ENCODE measurements around the gene ANKRD28. TPM values are rescaled to one million over a fixed set of nuclear protein-coding genes. Genes with fewer than 3 reads are reported as not detected.
A peak's percentile ranks its signal among the peaks of the same experiment; 100 is the strongest.
"Not testable (repeated sequence)": the region's sequence is repeated elsewhere in the genome, so short reads cannot be mapped to it uniquely, and the experiment has no call there.

Gene ANKRD28
- polyA plus RNA-seq, 1 donor = 29.8 TPM

DNA sequence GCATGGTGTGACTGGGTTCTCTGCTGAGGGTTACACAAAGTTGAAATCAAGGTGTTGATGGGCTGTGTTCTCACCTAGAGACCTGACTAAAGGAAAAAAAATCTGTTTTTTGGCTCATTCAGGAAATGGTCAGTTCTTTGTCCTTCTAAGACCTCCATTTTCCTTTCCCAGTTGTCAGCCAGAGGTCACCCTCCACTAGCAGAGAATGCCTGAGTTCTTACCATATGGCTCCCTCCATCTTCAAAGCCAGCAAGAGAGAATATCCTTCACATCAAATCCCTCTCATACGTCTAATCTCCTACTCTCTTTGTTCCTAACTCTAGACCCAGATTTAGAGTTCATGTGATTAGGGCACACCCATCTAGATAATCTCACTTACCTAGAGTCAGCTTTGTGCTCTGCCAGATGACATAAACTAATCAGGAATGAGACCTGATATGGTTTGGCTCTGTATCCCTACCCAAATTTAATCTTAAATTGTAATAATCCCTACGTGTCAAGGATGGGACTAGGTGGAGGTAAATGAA, 19.4 kb downstream of the ANKRD28 start:
- 60% methylated on average over 1 of the region's 2 CpGs for WGBS (ENCODE audit: insufficient coverage, low lambda C conversion rate)
- DNase-seq = no peak
- H3K27me3 ChIP-seq (ENCODE audit: control insufficient read depth, insufficient read depth, low read length) = no peaks in the 10 kb centered on the region

DNA sequence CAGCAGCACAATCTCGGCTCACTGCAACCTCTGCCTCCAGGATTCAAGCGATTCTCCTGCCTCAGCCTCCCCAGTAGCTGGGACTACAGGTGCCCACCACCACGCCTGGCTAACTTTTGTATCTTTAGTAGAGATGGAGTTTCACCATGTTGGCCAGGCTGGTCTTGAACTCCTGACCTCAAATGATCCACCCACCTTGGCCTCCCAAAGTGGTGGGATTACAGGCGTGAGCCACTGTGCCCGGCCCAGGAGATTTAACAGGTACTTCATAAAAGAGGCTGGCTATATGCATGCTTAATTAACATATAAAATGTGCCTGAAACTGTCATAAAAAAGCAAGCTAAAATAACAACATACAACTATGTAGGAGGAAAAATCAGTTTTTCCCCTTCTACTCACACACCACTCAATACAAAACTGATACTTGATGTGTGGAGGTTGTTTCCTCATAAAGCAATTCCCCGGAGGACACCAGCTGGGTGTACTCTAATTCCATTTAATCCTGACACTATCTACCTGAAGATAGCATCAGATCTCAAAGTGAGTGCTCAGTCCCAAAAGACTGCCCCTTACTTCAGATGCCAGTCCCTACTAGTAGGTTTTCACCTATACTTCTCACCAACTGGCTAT, 22.7 kb downstream of the ANKRD28 start:
- not testable (repeated sequence) for H3K4me3 ChIP-seq (ENCODE audit: low read length); H3K36me3 ChIP-seq (ENCODE audit: control insufficient read depth, insufficient read depth, low read length); H3K27ac ChIP-seq (ENCODE audit: low read length); H3K9me3 ChIP-seq (ENCODE audit: control insufficient read depth, low read depth, low read length); H3K4me1 ChIP-seq (ENCODE audit: control insufficient read depth, insufficient read depth, low read length); DNase-seq; H3K27me3 ChIP-seq (ENCODE audit: control insufficient read depth, insufficient read depth, low read length)
- WGBS (ENCODE audit: insufficient coverage, low lambda C conversion rate) = 100% methylated on average over 2 of the region's 6 CpGs

More for the DNA sequence above, 19.4 kb downstream of the ANKRD28 start:
- H3K4me3 ChIP-seq (ENCODE audit: low read length) = no peak overlapping the region
- H3K27ac ChIP-seq (ENCODE audit: low read length) = no peak overlapping the region
- H3K4me1 ChIP-seq (ENCODE audit: control insufficient read depth, insufficient read depth, low read length) = no peaks in the 10 kb centered on the region
- H3K9me3 ChIP-seq (ENCODE audit: control insufficient read depth, low read depth, low read length) = no peaks in the 10 kb centered on the region
- no peaks in the 10 kb centered on the region for H3K36me3 ChIP-seq (ENCODE audit: control insufficient read depth, insufficient read depth, low read length)

DNA sequence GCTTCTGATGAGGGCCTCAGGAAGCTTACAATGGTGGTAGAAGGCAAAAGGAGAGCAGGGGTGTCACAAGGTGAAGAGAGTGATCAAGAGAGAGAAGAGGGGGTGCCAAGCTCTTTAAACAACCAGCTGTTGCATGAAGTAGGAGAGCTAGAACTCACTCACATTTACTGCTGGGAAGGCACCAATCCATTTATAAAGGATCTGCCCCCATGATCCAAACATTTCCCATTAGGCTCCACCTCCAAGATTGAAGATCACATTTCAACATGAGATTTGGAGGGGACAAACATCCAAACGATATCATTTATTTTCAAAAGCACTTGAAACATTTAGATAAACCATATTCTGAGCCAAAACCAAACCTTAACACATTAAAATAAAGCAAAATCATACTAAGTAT, 26.3 kb downstream of the ANKRD28 start:
- Histone ChIP-seq H3K27me3 (ENCODE audit: control insufficient read depth, insufficient read depth, low read length) (no peaks in the 10 kb centered on the region), H3K27ac (ENCODE audit: low read length) (no peak overlapping the region), H3K4me3 (ENCODE audit: low read length) (no peak overlapping the region), H3K4me1 (ENCODE audit: control insufficient read depth, insufficient read depth, low read length) (no peaks in the 10 kb centered on the region), H3K9me3 (ENCODE audit: control insufficient read depth, low read depth, low read length) (no peaks in the 10 kb centered on the region), H3K36me3 (ENCODE audit: control insufficient read depth, insufficient read depth, low read length) (no peaks in the 10 kb centered on the region)
- WGBS (ENCODE audit: insufficient coverage, low lambda C conversion rate) = no CpG with 5 or more reads among the region's 1 CpG
- no peak for DNase-seq

DNA sequence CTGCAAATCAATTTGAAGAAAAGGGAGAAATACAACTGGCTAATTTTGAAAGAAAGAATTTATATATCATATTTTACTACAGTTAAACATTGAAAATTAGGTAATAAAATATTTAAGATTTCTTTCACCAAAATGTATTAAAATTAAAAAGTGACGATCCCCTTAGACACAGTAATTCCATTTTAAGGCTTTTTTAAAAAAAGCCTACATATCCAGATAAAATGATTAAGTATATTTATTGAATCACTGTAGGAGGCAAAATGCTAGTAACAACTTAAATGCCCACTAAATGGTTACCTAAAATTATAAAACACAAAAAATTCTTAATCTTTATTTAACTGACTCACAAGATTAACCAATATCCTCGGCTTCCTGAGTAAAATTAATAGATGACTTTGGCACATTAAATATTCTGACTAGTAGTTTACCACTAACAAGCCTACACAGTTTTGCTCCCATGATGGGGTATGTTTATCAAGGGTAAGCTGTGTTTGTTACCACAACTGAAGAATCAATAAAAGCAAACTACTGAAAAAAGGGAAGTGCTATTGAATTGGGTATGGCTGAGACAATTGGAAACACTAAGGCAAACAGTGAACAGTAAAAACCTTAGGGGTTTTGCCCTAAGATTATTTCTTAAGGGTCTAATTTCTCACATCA, 28.4 kb downstream of the ANKRD28 start:
- no peaks in the 10 kb centered on the region for H3K27me3 ChIP-seq (ENCODE audit: control insufficient read depth, insufficient read depth, low read length)
- no peak overlapping the region for H3K4me3 ChIP-seq (ENCODE audit: low read length)
- H3K4me1 ChIP-seq (ENCODE audit: control insufficient read depth, insufficient read depth, low read length) = no peaks in the 10 kb centered on the region
- no peaks in the 10 kb centered on the region for H3K9me3 ChIP-seq (ENCODE audit: control insufficient read depth, low read depth, low read length)
- H3K36me3 ChIP-seq (ENCODE audit: control insufficient read depth, insufficient read depth, low read length) = no peaks in the 10 kb centered on the region
- no peak for DNase-seq
- H3K27ac ChIP-seq (ENCODE audit: low read length) = no peak overlapping the region
- WGBS (ENCODE audit: insufficient coverage, low lambda C conversion rate) = 100% methylated on average over 1 of the region's 2 CpGs

DNA sequence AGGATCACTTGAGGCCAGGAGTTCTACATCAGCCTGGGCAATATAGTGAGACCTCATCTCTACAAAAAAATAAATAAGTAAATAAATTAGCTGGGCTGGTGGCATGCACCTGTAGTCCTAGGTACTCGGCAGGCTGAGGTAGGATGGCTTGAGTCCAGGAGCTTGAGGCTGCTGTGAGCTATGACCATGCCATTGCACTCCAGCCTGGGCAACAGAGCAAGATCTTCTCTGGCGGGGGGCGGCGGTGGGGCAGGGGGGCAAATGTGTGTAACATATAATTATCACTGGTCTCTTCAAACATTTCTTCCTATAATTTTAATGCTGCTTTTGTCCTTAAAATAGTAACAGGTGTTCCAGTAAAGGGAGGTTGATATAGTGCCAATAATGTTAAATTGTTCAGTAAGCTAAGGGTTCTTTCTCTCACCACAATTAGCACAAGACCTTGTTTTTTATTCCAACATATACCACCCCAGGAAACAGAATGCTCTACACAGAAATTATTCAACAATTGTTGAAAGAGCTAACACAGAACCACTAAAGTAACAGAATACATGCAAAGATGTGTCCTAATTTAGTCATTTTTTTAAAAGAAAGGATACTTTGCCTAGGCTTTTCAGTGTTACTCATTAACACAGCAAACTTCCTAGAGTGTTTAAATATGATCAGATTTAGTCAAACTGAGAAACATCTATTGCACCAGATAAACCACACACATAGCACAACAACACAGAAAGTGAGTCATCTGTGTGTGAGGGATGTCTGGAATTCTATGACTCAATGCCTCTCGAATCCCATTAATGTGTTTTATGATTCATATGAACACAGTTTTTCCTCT, 29.1 kb downstream of the ANKRD28 start:
- Histone ChIP-seq H3K9me3 (ENCODE audit: control insufficient read depth, low read depth, low read length) (no peaks in the 10 kb centered on the region), H3K27me3 (ENCODE audit: control insufficient read depth, insufficient read depth, low read length) (no peaks in the 10 kb centered on the region), H3K27ac (ENCODE audit: low read length) (no peak overlapping the region), H3K4me1 (ENCODE audit: control insufficient read depth, insufficient read depth, low read length) (no peaks in the 10 kb centered on the region), H3K36me3 (ENCODE audit: control insufficient read depth, insufficient read depth, low read length) (no peaks in the 10 kb centered on the region), H3K4me3 (ENCODE audit: low read length) (no peak overlapping the region)
- DNase-seq = peak; percentile 33 to 47
- WGBS (ENCODE audit: insufficient coverage, low lambda C conversion rate) = no CpG with 5 or more reads among the region's 5 CpGs

DNA sequence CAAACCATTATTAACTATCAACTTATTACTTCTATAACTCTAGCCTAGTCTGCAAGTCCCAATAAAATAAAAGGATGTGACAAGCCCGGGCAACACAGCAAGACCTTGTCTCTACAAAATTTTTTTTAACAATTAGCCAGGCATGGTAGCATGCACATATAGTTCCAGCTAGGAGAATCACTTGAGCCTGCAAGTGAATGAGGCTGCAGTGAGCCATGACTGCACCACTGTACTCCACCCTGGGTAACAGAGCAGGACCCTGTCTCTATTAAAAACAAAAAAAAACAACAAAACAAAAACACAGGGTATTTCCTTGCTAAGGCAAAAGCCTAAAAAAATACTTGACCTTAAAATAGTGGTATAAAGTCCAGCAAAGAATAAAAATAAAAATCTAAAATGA, 31.4 kb downstream of the ANKRD28 start:
- Histone ChIP-seq H3K4me1 (ENCODE audit: control insufficient read depth, insufficient read depth, low read length) (no peaks in the 10 kb centered on the region), H3K36me3 (ENCODE audit: control insufficient read depth, insufficient read depth, low read length) (peaks cover 2% of the 10 kb centered on the region), H3K27me3 (ENCODE audit: control insufficient read depth, insufficient read depth, low read length) (no peaks in the 10 kb centered on the region), H3K9me3 (ENCODE audit: control insufficient read depth, low read depth, low read length) (no peaks in the 10 kb centered on the region), H3K27ac (ENCODE audit: low read length) (no peak overlapping the region), H3K4me3 (ENCODE audit: low read length) (no peak overlapping the region)
- WGBS (ENCODE audit: insufficient coverage, low lambda C conversion rate) = no CpG with 5 or more reads among the region's 1 CpG
- no peak for DNase-seq

DNA sequence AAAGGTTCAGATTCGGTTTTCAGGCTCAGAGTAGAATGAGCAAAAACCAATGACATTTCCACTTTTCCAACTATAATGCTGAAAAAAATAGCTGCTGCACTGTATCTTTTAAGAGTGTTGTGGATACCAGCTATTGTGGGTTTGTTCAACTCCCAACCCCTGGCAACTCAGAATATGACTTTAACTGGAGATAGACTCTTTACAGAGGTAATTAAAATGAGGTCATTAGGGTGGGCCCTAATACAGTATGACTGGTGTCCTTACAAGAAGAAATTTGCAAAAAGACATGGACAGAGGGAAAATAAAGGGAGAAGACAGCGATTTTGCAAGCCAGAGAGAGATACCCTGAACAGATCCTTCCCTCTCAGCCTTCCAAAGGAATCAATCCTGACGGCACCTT, 39.5 kb downstream of the ANKRD28 start:
- Histone ChIP-seq H3K27me3 (ENCODE audit: control insufficient read depth, insufficient read depth, low read length) (no peaks in the 10 kb centered on the region), H3K36me3 (ENCODE audit: control insufficient read depth, insufficient read depth, low read length) (peaks cover 4% of the 10 kb centered on the region), H3K27ac (ENCODE audit: low read length) (no peak overlapping the region), H3K4me1 (ENCODE audit: control insufficient read depth, insufficient read depth, low read length) (no peaks in the 10 kb centered on the region), H3K4me3 (ENCODE audit: low read length) (no peak overlapping the region), H3K9me3 (ENCODE audit: control insufficient read depth, low read depth, low read length) (no peaks in the 10 kb centered on the region)
- WGBS (ENCODE audit: insufficient coverage, low lambda C conversion rate) = 80% methylated on average over 1 of the region's 3 CpGs
- peak in 1 of 2 donors; percentile 11 for DNase-seq

DNA sequence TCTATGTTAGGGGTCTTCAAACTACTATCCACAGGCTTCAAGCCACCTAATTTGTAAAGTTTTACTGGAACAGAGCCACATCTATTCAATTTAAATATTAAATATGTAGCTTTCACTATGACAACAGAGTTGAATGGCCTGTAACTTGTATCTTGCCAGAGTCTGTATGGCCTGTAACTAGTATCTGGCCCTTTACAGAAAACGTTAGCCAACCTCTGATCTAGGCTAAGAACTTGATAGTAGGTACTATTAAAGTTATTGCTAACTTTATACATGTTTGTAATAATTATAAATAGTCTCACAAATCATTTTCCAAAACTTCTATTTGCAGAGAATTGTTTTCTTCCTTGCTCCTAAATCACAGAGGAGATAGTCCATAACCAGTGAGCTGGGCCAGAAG, 40.0 kb downstream of the ANKRD28 start:
- no peak for DNase-seq
- no peak overlapping the region for H3K4me3 ChIP-seq (ENCODE audit: low read length)
- H3K27ac ChIP-seq (ENCODE audit: low read length) = no peak overlapping the region
- no peaks in the 10 kb centered on the region for H3K27me3 ChIP-seq (ENCODE audit: control insufficient read depth, insufficient read depth, low read length)
- H3K9me3 ChIP-seq (ENCODE audit: control insufficient read depth, low read depth, low read length) = no peaks in the 10 kb centered on the region
- WGBS (ENCODE audit: insufficient coverage, low lambda C conversion rate) = no CpG with 5 or more reads among the region's 1 CpG
- no peaks in the 10 kb centered on the region for H3K4me1 ChIP-seq (ENCODE audit: control insufficient read depth, insufficient read depth, low read length)
- peaks cover 3% of the 10 kb centered on the region for H3K36me3 ChIP-seq (ENCODE audit: control insufficient read depth, insufficient read depth, low read length)

DNA sequence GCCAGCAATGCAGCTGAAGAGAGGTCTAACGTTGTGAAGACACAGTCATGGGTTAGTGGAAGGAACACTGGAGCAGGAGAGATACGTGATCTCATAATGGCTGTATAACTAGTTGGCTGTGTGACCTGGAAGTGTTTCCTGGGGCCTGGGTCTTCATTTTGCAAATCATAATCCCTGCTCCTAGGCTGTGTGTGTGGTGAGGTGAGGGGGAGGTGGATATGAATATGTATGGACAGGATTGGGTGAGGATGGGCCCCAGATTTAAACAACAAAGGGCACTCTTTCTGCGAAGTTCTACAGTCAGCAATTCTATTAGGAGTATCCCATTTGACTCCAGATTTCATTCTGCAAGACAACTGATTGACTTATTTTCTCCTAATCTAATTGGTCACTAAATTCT, 41.3 kb downstream of the ANKRD28 start:
- H3K27ac ChIP-seq (ENCODE audit: low read length) = no peak overlapping the region
- H3K4me3 ChIP-seq (ENCODE audit: low read length) = no peak overlapping the region
- peaks cover 2% of the 10 kb centered on the region for H3K36me3 ChIP-seq (ENCODE audit: control insufficient read depth, insufficient read depth, low read length)
- WGBS (ENCODE audit: insufficient coverage, low lambda C conversion rate) = no CpG with 5 or more reads among the region's 3 CpGs
- no peak for DNase-seq
- no peaks in the 10 kb centered on the region for H3K9me3 ChIP-seq (ENCODE audit: control insufficient read depth, low read depth, low read length)
- H3K27me3 ChIP-seq (ENCODE audit: control insufficient read depth, insufficient read depth, low read length) = no peaks in the 10 kb centered on the region
- H3K4me1 ChIP-seq (ENCODE audit: control insufficient read depth, insufficient read depth, low read length) = no peaks in the 10 kb centered on the region

DNA sequence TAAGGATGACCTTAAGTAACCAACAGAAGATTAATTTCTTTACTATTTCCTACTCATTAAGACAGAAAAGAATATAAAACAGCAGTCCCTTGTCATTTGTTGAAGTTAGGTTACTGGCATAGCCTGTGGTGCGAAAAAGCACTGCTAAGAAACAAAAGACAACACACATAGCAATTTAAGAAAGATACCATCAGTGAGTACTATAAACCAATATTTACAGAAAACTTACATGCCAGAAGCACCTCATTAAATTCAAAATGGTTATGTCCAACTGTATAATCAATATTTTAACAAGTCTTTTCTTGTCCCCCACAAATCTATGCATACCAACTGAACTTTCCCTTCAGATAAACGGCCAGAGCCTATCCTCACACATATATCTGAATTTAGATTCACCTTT, 42.0 kb downstream of the ANKRD28 start:
- no peaks in the 10 kb centered on the region for H3K9me3 ChIP-seq (ENCODE audit: control insufficient read depth, low read depth, low read length)
- no peaks in the 10 kb centered on the region for H3K27me3 ChIP-seq (ENCODE audit: control insufficient read depth, insufficient read depth, low read length)
- no peaks in the 10 kb centered on the region for H3K4me1 ChIP-seq (ENCODE audit: control insufficient read depth, insufficient read depth, low read length)
- no peak for DNase-seq
- no peak overlapping the region for H3K27ac ChIP-seq (ENCODE audit: low read length)
- H3K36me3 ChIP-seq (ENCODE audit: control insufficient read depth, insufficient read depth, low read length) = peaks cover 2% of the 10 kb centered on the region
- 100% methylated on average over 1 of the region's 2 CpGs for WGBS (ENCODE audit: insufficient coverage, low lambda C conversion rate)
- H3K4me3 ChIP-seq (ENCODE audit: low read length) = no peak overlapping the region
